NCI-H1436 treated with DMSO at 0.1 percent for 48 hours (cell line): ENCODE results near the gene DYNLT2.
A peak's percentile ranks its signal among the peaks of the same experiment; 100 is the strongest.

ENCODE experiments used
- DNase-seq: peaks from one replicate; lab custom pipeline; 2025; lab: John Stamatoyannopoulos, UW

DYNLT2 gene

GRCh38 chr6:169751242-169752073, at the start of gene DYNLT2, which contains the start of gene ERMARD:
TSS of gene DYNLT2 (minus strand) at chr6:169751572. CDS start at chr6:169751458, 114 bp downstream.
TSS of gene ERMARD (plus strand) at chr6:169751622. CDS start at chr6:169751658, 36 bp downstream.
- DNase-seq: peak; percentile 74

GRCh38 chr6:169800668-169801395, 49.5 kb upstream of the DYNLT2 start:
- DNase-seq: no peak

GRCh38 chr6:169800116-169800667, 48.8 kb upstream of the DYNLT2 start:
- no peak for DNase-seq

- no peak for DNase-seq
Measured at GRCh38 chr6:169799474-169799926, 48.1 kb upstream of the DYNLT2 start.

- no peak for DNase-seq
Measured at GRCh38 chr6:169798764-169799473, 47.5 kb upstream of the DYNLT2 start.

GRCh38 chr6:169795196-169795595, 43.8 kb upstream of the DYNLT2 start:
- no peak for DNase-seq

GRCh38 chr6:169794317-169795055, 43.1 kb upstream of the DYNLT2 start:
- DNase-seq: no peak

- DNase-seq: no peak
Measured at GRCh38 chr6:169793408-169793807, 42.0 kb upstream of the DYNLT2 start.

GRCh38 chr6:169792306-169793015, 41.1 kb upstream of the DYNLT2 start:
- no peak for DNase-seq

GRCh38 chr6:169791721-169792131, 40.4 kb upstream of the DYNLT2 start:
- DNase-seq: no peak

GRCh38 chr6:169789944-169790927, 38.9 kb upstream of the DYNLT2 start:
- DNase-seq: no peak

- no peak for DNase-seq
Measured at GRCh38 chr6:169789146-169789943, 38.0 kb upstream of the DYNLT2 start.

GRCh38 chr6:169788809-169789145, 37.4 kb upstream of the DYNLT2 start:
- DNase-seq: no peak

GRCh38 chr6:169787797-169788196, 36.4 kb upstream of the DYNLT2 start:
- DNase-seq: no peak

GRCh38 chr6:169786349-169786748, 35.0 kb upstream of the DYNLT2 start:
- DNase-seq: no peak

- no peak for DNase-seq
Measured at GRCh38 chr6:169785566-169785965, 34.2 kb upstream of the DYNLT2 start.

- DNase-seq: no peak
Measured at GRCh38 chr6:169784821-169785340, 33.5 kb upstream of the DYNLT2 start.
